Measurements from ENCODE around the gene JAKMIP2. TPM values are rescaled to one million over a fixed set of nuclear protein-coding genes. Genes with fewer than 3 reads are reported as not detected.
"Not testable (repeated sequence)": the region's sequence is repeated elsewhere in the genome, so short reads cannot be mapped to it uniquely, and the experiment has no call there.

Gene JAKMIP2
- polyA plus RNA-seq, 10 donors = 0.80 to 4.2 (median 1.9) TPM

GRCh38 chr5:147659166-147659929 lies 123.2 kb downstream of the JAKMIP2 start:
- DNase-seq = no peak

GRCh38 chr5:147658293-147658932 lies 124.1 kb downstream of the JAKMIP2 start:
- DNase-seq = no peak

- no peak for DNase-seq
Measured at GRCh38 chr5:147648597-147648996, 133.9 kb downstream of the JAKMIP2 start.

- no peak for DNase-seq
Measured at GRCh38 chr5:147645197-147645596, 137.3 kb downstream of the JAKMIP2 start.

DNA sequence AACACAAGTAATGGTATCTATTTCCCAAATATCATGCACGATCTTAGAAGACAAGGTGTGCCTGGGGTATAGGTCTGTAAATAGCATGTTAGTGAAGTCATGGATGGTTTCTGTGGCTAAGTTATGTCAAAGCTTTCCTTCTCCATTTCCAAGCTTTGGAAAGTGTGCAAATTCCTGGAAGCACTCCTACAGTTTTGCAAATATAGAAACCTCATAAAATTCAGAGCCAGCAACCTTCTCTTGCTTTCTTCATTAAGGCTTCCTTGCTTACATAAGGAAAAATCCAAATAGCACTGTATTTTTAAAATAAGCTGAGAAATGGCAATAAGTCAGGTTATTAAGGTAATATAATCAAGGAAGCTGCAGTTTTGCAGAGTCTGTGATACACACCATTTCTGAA lies 138.1 kb downstream of the JAKMIP2 start:
- DNase-seq = peak in 1 of 3 donors; percentile 14

DNA sequence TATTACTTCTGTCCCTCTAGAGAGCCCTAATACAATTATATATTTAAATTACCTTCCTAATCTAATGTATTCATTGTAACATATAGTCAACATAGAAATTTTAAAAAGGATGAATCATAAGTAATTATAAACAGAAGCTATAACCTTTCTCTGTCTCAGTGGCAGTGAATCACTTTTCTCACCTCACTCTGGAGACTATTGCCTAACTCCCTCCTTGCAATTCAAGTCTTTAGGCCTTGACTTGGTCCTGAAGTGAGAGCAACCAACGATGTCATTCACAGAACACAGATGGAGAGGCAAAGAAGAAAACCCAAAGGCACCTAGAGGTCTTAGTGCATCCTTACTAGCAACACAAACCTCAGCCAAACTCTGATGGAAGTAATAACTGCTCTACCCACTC lies 139.4 kb downstream of the JAKMIP2 start:
- no peak for DNase-seq

DNA sequence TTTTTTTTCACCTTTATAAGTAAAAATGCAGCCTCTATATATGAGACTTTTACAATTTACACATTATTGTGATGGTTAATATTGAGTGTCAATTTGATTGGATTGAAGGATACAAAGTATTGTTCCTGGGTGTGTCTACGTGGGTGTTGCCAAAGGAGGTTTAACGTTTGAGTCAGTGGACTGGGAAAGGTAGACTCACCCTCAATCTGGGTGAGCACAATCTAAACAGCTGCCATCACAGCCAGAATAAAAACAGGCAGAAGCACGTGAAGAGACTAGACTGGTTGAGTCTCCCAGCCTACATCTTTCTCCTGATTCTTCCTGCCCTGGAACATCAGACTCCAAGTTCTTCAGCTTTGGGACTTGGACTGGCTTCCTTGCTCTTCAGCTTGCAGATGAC lies 139.9 kb downstream of the JAKMIP2 start:
- DNase-seq = no peak

DNA sequence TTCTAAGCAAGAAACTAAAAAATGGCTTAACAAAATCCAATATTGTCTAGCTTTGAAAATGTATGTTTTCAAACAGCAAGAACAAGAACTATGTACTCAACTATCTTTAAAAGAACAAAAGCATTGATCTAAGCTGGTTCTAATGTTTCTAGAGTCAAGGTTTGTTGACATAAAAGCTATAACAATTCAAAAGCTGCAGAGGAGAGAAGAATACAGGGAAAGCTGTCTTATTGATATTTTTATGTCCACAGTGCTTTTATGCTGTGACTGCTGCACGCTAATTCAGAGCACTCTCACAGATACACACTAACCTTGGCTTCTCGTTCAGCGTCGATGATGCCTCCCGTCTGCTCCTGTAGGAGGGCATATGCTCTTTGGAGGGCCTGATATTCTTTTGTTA lies 143.2 kb downstream of the JAKMIP2 start:
- no peak for DNase-seq

DNA sequence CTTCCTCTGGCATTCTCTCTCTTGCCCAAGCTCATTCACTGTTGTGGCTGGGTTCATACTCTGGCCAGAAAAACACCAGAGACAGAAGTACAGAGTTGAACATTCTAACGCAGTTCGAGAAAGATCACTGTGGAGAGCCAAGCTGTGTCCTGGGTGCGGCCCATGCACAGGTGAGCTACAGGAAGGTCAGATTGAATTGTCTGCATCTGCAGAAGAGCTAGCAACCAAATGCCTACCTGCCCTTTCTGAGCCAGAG lies 145.9 kb downstream of the JAKMIP2 start:
- DNase-seq = no peak

- DNase-seq = no peak
Measured at GRCh38 chr5:147635882-147636728, 146.4 kb downstream of the JAKMIP2 start.

DNA sequence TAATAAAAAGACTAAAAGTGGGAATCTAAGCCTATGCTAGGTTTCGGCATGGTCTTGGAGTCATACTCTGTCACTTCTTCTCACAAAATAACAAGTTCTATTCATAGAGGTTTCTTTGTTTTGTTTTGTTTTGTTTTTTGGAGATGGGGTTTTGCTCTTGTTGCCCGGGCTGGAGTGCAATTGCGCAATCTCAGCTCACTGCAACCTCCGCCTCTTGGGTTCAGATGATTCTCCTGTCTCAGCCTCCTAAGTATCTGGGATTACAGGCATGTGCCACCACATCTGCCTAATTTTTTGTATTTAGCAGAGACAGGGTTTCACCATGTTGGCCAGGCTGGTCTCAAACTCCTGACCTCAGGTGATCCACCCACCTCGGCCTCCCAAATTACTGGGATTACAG lies 147.1 kb downstream of the JAKMIP2 start:
- DNase-seq = not testable (repeated sequence)

DNA sequence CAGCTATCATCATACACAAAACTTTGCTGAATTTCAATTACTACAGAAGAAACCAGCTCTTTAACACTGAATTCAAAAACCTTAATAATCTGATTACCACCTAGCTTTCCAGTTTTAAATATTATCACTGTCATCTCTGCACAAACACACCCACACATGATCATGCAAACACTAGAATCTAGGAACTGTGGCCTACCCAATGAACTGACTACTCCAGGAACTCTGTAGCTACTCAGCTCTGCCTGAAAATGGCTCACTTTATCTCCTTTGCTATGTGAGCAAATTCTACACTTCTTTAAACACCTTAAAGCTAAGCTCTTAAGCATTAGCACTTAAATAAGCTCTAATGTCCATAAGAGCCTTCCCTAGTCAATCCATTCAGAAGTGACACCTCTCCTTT lies 149.4 kb downstream of the JAKMIP2 start:
- DNase-seq = no peak

- no peak for DNase-seq
Measured at GRCh38 chr5:147631428-147632003, 151.0 kb downstream of the JAKMIP2 start.

DNA sequence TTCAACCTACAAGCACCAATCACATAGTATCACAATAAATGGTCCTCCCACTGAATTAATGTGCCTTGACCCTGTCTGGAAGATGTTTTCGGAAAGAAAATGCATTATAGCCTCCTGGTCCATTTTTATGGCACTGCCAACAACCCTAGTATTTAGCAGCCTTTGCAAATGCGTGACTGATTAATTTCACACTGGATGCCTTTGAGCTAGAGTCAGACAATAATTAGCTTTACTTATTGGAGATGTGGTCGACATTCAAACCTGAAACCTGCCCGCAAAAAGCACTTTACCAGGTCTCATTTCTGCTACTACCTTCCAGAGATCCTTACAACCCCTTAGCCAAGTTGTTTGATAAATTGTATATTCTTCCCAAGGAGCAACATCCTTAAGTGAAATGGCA lies 153.3 kb downstream of the JAKMIP2 start:
- DNase-seq = peak in 2 of 3 donors; percentile 3 to 28

DNA sequence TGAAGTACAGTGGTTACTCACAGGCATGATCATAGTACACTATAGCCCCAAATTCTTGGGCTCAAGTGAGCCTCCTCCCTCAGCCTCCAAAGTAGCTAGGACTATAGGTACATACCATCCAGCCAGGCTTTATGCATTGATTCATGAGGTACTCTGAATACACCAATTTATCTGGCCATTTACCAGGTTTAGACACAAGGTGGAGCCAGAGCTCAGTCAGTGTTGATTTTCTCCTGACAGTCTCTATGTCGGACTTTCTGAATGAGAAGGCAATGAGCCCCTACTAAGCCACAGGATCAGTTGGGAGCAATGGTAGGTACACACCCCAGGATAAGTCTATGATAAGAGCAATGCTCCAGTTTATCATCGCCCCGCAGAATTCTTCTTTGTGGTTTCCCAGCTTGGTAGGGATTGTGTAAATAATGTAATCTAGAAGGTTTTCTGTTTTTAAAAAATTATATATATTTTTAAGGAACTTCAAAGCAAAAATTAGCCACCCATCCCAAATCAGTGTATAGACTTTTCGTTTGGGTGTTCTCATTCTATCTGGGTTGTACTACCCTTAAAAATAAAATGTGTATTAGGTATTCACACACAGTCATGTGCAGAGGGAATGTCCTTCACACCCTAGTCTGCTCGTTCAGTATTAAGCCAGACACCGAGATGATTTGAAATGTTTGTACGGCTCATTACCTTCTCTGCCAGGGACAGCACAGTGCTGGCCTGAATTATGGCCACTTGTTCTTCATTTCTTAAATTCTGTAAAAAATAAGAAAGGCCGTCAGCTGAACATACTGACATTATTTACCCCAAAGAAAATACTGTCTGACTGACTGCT lies 154.3 kb downstream of the JAKMIP2 start:
- peak; percentile 69 to 83 (median 76) for DNase-seq

DNA sequence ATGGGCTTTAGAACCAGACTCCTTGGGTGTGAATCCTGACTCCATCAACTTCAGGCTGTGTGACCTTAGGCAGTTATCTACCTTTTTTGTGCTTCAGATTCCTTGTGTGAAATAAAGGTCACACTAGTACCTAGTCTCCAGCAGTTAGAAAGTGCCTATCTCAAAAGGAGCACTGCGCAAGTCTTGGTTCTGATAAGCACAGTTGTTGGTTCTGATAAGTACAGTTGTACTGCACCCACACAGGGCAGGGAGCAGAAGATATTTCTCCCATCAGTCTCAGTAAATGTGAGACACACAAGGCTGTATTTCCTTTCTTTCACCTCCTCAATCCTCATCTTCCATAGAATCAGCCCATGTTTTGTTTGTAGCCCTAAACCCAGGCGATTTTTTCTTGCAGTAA lies 156.1 kb downstream of the JAKMIP2 start:
- no peak for DNase-seq

DNA sequence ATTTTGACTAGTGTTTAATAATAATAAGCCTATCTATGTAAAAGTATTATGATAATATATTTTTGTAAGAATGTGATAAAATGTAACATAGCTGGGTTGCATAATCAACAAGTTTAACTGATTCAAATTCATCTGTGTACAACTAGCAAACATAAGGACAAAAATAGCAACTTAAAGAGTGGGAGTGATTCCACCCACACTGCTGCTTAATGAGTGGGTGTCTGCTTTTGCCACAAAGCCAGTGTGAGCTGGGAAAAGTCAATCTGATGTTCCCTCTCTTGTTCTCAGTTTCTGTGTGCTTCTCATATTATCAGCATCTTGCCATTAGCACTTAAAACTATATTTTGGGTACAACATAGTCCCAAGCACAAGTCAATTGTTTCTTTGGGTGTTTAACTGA lies 161.5 kb downstream of the JAKMIP2 start:
- DNase-seq = no peak

GRCh38 chr5:147619281-147619878 lies 163.1 kb downstream of the JAKMIP2 start:
- no peak for DNase-seq

GRCh38 chr5:147617711-147618350 lies 164.7 kb downstream of the JAKMIP2 start:
- peak in 1 of 3 donors; percentile 20 for DNase-seq

- no peak for DNase-seq
Measured at GRCh38 chr5:147617191-147617606, 165.3 kb downstream of the JAKMIP2 start.

- DNase-seq = no peak
Measured at GRCh38 chr5:147616421-147616820, 166.1 kb downstream of the JAKMIP2 start.

Data from muscle of back (tissue), 11 donors.